COR-L47 (cell line): ENCODE results near the gene RTN4R.

Experiments used
- DNase-seq: peaks from one replicate; lab custom pipeline; 2025; lab: John Stamatoyannopoulos, UW

RTN4R gene

GRCh38 chr22:20257212-20258020 is 10.7 kb downstream of the RTN4R start:
- no peak for DNase-seq

GRCh38 chr22:20256551-20257211 is 11.4 kb downstream of the RTN4R start:
- DNase-seq: no peak

DNA sequence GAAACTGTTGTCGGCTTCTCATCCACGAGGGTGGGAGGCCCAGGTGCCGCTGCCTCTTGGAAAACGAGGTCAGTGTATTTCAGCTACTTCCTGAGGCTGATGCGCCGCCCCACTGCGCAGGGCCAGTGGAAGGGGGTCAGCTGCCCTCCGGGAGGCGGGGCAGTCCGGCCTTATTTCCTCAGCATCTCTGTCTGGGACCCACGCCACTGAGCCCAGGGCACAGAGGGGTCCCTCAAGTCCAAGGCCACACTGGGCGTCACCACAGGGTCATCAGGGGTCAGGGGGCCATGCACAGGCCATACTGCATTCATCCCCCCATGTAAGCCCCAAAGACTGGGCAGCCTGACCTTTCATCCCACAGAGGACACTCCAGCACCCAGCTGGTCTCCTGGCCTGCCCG is 12.1 kb downstream of the RTN4R start:
- no peak for DNase-seq

DNA sequence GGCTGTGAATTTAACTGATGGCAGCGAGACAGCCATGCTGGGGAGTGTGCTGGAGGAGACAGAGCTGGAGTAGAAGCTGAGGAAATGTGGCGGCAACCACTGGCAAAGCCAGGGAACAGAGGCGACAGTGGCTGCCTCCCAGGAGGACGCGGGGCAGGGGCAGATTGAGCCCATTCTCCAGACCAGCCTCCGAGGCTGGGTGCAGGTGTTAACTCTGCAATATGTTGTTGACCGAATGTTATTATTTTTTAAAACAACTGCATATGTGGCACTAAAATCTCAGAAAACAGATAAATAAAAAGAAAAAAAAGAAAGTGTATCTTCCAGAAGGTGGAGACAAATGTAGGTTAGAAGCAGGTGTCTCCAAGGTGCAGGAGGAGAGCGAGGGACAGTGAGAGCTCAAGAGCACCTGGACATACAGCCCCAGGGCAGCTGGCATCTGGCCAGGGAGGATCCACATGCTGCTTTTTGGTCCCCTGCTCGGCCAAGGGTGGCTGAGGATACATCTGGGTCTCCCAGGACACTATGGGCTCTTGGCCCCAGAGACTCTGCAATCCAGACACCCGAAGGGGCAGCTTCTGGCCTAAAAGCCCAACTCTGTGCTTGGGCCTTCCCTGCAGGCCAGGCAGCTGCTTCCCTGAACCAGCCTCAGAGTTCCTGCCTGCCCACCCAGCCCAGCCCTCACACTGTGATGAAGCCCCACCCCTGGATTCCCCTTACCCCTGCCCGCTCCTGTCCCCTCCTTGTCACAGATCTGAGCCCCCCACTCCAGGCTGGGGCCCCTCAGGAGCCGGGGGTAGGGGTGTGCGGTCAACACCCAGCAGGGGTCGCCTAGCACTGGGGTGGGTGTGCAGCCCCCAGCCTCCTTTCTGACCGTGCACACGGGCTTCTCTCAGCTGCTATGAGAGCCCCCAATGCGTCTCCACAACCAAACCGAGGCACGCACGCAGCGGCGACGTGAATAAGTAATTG is 12.9 kb downstream of the RTN4R start:
- DNase-seq: peak; percentile 78

DNA sequence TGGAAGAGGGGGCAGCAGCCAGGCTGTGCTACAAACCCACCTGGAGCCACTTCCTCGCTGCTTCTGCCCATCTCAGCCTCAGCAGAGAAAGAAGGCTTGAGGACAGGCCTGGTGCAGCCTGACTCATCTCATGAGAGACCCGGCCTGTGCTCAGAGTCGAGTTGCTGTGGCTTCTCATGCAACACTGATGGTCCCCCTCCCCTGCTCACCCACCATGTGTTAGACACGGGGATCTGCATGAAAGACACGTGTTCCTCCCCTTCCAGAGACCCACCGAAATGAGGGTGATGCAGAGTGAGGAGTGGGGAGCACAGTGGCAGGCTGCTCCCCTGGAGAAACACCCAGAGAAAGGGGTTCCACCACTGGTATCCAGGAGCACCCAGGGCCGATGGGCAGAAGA is 15.0 kb downstream of the RTN4R start:
- DNase-seq: no peak

DNA sequence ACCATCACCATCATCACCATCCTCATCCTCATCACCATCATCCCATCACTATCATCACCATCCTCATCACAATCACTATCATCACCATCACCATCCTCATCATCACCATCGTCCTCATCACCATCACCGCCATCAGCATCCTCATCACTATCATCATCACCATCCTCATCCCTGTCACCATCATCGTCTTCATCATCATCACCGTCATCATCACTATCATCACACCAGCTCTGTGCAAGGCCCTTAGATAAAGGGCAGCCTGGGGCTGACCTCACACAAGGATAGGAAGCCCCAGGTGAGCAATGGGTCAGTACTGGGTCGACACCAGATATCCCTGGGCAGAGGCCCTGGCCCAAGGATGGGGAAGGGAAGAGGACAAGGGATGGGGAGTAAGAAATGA is 16.1 kb downstream of the RTN4R start:
- no peak for DNase-seq

GRCh38 chr22:20251491-20251890 is 16.6 kb downstream of the RTN4R start:
- DNase-seq: no peak

- DNase-seq: peak; percentile 89
These were observed 18.2 kb downstream of the RTN4R start for GRCh38 chr22:20249797-20250354.

DNA sequence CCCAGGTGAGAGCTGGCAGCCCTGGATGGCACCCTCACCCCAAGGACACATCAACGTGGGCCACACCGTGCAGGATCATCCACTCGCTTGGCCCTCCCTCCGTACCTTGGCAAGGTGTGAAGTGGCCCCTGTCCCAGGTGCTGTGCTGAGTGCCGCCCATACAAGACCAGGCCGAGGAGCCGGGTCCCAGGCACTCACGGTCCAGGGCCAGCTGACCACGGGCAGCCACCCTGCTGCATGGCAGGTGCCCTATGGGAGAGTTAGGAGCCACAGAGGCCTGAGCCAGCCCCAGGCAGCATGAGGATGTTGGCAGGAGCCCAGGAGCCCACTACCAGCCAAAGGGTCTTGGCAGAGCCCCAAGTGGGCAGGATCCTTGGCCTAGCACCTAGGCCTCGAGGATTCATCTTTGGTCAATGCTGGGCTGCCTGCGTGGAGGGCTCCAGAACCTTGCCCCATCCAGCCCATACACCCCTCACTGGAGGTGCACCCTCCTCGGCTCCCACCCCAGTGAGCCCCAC is 19.6 kb downstream of the RTN4R start:
- DNase-seq: peak; percentile 51

DNA sequence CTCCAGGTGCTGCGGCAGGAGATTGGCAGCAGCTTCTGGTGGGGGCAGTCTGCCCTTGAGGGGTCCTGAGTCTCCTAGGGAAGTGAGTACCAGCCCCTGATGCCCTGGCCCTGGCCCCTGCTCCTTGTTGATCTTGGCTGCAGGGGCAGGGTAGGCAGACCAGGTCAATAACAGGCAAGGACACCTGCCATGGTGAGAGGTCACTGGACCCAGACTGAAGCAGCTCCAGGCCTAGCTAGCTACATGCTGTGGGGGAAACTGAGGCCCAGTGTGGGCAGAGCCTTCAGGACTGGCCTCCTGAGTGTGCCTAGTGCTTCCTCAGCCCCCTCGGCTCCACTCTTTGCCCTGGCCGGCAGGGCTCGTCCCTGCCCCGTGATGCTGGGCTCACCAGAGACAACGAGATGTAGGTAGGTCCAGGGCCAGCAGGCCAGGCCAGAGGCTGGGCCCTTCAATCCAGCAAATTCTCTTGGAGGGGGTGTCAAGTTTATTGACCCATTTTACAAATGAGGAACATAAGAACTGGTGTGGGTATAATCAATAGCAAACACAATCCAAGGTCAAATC is 20.4 kb downstream of the RTN4R start:
- DNase-seq: no peak

GRCh38 chr22:20247010-20247505 is 21.1 kb downstream of the RTN4R start:
- no peak for DNase-seq

- no peak for DNase-seq
These were observed 21.6 kb downstream of the RTN4R start for GRCh38 chr22:20246368-20247009.

DNA sequence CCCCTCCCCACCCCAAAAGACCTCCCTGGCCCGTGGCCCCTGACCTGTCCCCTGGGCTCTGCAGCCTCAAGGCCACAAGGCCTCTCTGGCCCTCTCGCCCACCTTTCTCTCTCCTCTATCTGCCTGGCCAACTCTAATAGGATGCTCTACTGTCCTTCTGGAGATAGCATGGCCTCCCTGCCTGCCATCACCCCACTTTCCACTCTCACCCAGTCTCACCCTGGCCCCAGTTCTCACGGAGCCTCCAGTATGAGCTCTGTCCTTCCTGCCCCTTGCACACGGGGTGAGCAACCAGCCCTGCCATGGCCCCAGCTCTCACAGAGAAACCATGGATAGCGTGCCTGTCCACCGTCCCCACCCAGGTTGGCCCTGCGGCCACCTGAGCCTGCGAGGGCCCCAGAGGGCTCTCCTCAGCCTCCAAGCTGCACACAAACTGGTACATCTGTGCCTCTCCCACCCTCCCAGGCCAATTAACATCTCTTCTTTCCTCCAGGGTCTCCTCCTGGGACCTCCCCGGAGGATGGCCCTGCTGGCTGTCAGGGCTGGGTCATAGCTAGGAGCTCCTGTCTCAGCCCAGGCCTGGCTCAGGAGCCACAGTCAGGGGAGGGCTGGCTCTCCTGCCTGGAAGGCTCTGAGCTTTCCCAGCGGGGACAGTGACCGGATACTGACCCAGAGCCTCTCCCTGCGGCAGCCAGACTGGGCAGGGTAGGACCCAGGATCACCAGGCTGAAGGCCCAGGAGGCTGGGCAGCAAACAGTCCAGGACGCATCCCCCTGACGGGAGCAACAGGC is 22.3 kb downstream of the RTN4R start:
- DNase-seq: no peak

DNA sequence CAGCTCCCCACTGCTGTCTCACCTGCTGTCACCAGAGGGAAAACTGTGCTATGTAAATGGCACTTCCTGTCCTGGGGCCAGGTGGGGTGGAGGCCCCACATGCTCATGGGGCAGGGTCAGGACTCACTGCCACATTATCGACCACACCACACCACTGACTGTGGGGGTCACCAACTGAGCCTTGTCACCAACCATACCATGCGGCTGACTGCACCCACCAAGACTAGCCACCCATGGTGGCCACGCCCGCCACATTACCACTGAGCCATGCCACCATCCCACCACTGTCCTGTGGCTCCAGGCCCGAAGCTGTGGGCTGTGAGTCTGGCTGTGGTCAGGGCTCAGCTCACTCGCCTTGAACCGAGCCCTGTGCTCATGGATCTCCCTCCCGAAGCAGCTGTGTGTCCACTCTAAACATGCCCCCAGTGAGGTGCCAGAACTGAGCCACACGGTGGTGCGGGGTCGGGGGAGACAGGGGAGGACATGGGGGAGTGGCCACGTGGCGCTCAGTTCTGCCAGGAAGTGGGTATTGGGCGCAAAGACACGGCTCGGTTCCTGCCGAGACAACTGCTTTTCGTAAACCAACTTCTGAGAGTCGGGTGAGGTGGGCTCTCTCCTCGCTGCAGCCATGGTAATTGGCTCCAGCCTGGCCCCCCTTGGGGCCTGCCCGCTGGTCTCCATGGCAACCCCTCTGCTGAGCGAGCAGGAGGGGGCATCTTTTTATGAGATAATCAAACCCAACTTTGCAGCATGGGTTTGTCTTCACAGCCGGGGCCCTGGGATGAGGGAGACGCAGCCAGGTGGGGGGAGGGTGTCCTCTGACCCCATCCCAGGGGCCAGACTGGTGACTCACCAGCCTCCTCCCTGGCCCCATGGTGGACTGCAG is 23.2 kb downstream of the RTN4R start:
- peak; percentile 86 for DNase-seq

DNA sequence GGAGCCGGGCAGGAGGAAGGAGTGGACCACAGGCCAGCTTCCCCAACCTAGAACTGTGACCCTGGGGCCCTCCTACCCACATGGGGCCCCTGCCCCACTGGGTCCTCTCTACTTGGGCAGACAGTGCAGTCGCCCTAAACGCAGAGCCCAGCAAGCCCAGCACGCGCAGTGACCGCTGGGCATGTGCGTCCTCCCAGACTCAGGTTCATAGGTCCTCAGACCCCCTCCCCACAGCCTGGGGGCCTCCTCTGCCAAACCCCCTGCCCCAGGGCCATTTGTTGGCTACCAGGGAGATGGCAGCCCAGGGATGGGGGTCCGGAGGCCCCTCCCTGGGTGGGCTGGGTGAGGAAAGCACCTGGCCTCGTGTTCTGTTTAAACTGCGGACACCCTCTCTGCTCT is 23.9 kb downstream of the RTN4R start:
- no peak for DNase-seq

DNA sequence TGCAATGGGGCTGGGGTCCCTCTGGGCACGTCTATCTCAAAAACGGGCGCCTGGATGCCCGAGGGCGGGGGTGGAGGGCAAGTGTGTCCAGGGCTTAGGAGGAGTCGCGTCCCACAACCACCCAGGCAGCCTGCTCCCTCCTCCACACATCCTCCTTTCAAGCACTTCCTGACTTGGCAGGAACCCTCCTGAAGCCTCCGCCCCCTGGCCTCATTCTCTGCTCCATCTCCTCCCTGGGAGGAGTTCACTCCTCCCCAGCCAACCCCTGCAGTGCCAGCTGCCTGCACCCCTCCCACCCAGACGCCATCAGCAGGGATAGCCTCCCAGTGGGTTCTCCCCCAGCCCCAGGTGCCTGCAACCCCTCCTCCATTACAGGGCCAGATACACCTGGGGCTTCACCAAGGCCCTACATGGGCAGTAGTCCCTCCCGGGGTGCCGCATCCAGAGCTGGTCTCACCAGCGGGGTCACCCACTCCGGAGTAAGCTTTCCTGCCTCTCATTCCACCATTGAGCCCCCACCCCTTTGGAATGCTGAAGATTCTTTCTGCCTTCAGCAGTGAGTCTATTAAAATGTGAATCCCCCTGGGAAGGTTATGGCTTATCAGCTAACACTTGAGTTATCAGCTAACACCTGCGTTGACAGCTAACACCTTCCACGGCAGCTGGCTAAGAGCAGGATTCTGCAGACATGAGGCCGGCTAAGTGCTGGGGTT is 24.4 kb downstream of the RTN4R start:
- DNase-seq: peak; percentile 94

DNA sequence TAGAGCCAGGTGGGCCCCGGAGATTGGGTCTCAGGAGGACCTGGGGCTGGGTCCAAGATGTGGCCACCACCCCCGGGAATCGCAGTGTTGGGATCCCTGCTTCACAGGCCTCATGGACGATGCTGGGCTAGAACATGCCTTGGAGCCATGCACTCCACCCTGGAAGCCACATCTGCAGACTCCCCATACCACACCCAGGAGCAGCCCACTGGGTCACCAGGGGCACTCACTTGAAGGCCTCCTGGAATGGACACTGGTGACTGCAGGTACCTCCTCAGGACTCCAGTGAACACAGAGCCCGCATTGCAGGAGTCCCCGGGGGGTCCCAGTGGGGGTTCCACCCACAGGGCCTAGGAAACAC is 25.0 kb downstream of the RTN4R start:
- DNase-seq: no peak

DNA sequence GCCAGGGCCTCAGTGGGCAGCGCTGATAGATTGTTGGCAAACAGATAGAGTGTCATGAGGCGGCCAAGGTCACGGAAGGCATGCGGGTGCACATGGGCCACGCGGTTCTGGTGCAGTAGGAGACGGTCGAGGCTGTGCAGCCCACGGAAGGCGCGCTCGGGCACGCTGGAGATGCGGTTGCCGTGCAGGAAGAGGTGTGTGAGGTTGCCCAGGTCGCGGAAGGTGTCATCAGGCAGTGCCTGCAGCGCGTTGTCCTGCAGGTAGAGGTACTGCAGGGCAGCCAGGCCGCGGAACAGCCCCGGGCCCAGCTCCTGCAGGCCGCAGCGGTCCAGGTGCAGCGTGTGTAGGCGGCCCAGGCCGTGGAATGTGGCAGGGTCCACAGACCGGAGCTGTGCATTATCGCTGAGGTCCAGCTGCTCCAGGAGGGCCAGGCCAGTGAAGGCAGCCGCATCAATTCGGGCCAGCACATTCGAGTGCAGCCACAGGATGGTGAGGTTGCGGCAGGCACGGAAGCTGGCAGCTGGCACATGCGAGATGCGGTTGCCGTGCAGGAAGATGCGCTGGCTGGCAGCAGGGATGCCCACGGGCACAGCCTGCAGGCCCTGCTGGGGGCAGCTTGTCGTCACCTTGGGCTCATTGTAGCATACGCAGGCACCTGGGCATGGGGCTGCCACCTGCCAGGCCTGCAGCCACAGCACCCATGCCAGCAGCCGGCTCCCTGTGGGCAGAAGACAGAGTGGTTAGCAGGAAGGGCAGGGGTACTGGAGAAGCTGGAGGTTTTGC is 25.5 kb downstream of the RTN4R start:
- DNase-seq: no peak
